ENCODE results near the gene GIMAP6. TPM values are rescaled to one million over a fixed set of nuclear protein-coding genes. Genes with fewer than 3 reads are reported as not detected.
A peak's percentile ranks its signal among the peaks of the same experiment; 100 is the strongest.
"Not testable (repeated sequence)": the region's sequence is repeated elsewhere in the genome, so short reads cannot be mapped to it uniquely, and the experiment has no call there.

The GIMAP6 gene
- total RNA-seq, 1 experiment from 2014 or later, result not detected

DNA sequence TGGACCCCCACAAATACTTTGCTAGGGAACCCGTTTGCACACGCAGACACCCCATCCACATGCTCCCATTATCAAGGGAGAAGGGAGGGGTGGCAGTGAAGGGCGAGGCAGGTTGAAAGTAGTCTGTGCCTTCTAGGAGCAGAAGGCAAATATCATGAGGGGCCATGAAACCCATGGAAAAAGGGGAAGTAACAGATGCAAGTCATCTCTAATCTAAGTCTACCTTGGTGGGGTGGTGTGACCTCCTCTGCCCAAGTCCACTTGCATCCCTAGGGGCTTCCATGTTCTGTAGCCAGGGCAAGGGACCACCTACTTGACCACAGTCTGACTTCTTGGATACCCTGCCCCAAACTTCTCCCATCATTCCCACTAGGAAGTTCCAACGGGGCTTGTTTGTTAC, 5.5 kb downstream of the GIMAP6 start:
- Mint-ChIP-seq H3K36me3 (ENCODE audit: insufficient read depth, unreplicated experiment) (no peaks in the 10 kb centered on the region), H3K4me3 (ENCODE audit: unreplicated experiment) (no peak overlapping the region), H3K27me3 (ENCODE audit: insufficient read depth, unreplicated experiment) (peaks cover 11% of the 10 kb centered on the region), H3K9me3 (ENCODE audit: unreplicated experiment) (no peaks in the 10 kb centered on the region), H3K4me1 (ENCODE audit: insufficient read depth, unreplicated experiment) (no peaks in the 10 kb centered on the region), H3K27ac (ENCODE audit: low read depth, unreplicated experiment) (no peak overlapping the region)
- BruUV-seq (replicated peaks), result no TSS peak
- no peak for TF ChIP-seq CTCF (IDR thresholded peaks at IDR 0.05; ENCODE audit: unreplicated experiment)
- CTCF ChIA-PET, result no interaction called here
- intact Hi-C loops (cut with micrococcal nuclease), result no loop called here
- no peak for DNase-seq (ENCODE audit: unreplicated experiment)
- POLR2A ChIA-PET, result no interaction called here

- Mint-ChIP-seq H3K9me3 (ENCODE audit: unreplicated experiment) (no peaks in the 10 kb centered on the region), H3K36me3 (ENCODE audit: insufficient read depth, unreplicated experiment) (no peaks in the 10 kb centered on the region), H3K4me1 (ENCODE audit: insufficient read depth, unreplicated experiment) (no peaks in the 10 kb centered on the region), H3K4me3 (ENCODE audit: unreplicated experiment) (no peak overlapping the region), H3K27me3 (ENCODE audit: insufficient read depth, unreplicated experiment) (peaks cover 11% of the 10 kb centered on the region), H3K27ac (ENCODE audit: low read depth, unreplicated experiment) (no peak overlapping the region)
- intact Hi-C loops (cut with micrococcal nuclease), result no loop called here
- ChIA-PET POLR2A (no interaction called here), CTCF (no interaction called here)
- no peak for DNase-seq (ENCODE audit: unreplicated experiment)
- no peak for TF ChIP-seq CTCF (IDR thresholded peaks at IDR 0.05; ENCODE audit: unreplicated experiment)
- BruUV-seq (replicated peaks), result no TSS peak
Measured at GRCh38 chr7:150621376-150621775, 10.8 kb downstream of the GIMAP6 start.

- Mint-ChIP-seq H3K36me3 (ENCODE audit: insufficient read depth, unreplicated experiment) (no peaks in the 10 kb centered on the region), H3K4me1 (ENCODE audit: insufficient read depth, unreplicated experiment) (no peaks in the 10 kb centered on the region), H3K9me3 (ENCODE audit: unreplicated experiment) (no peaks in the 10 kb centered on the region), H3K27ac (ENCODE audit: low read depth, unreplicated experiment) (no peak overlapping the region), H3K27me3 (ENCODE audit: insufficient read depth, unreplicated experiment) (peaks cover 11% of the 10 kb centered on the region), H3K4me3 (ENCODE audit: unreplicated experiment) (no peak overlapping the region)
- intact Hi-C loops (cut with micrococcal nuclease), result no loop called here
- ChIA-PET CTCF (no interaction called here), POLR2A (no interaction called here)
- no peak for TF ChIP-seq CTCF (IDR thresholded peaks at IDR 0.05; ENCODE audit: unreplicated experiment)
- BruUV-seq (replicated peaks), result no TSS peak
- no peak for DNase-seq (ENCODE audit: unreplicated experiment)
Measured at GRCh38 chr7:150620617-150621371, 11.4 kb downstream of the GIMAP6 start.

DNA sequence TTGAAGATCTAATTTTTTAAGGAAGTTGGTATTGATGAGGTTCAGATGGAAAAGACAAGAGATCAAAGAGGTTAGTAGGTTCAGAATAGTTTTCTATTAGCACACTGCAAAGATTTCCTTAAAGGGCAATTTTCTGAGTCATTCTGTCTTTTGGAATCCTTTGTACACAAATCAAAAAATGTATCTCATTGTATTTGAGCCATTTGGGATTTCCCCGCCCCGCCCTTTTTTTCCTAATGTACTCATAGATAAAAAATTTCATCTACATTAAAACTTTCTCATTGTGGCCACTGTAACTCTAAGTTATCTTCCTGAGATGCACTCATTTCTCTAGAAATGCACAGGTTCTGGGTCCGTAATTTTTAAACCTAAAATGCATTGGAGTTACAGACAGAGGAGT, 12.1 kb downstream of the GIMAP6 start:
- ChIA-PET CTCF (no interaction called here), POLR2A (no interaction called here)
- peak; percentile 30 for DNase-seq (ENCODE audit: unreplicated experiment)
- Mint-ChIP-seq H3K4me3 (ENCODE audit: unreplicated experiment) (no peak overlapping the region), H3K27me3 (ENCODE audit: insufficient read depth, unreplicated experiment) (peaks cover 5% of the 10 kb centered on the region), H3K4me1 (ENCODE audit: insufficient read depth, unreplicated experiment) (no peaks in the 10 kb centered on the region), H3K27ac (ENCODE audit: low read depth, unreplicated experiment) (no peak overlapping the region), H3K36me3 (ENCODE audit: insufficient read depth, unreplicated experiment) (no peaks in the 10 kb centered on the region), H3K9me3 (ENCODE audit: unreplicated experiment) (no peaks in the 10 kb centered on the region)
- intact Hi-C loops (cut with micrococcal nuclease), result no loop called here
- no TSS peak for BruUV-seq (replicated peaks)
- no peak for TF ChIP-seq CTCF (IDR thresholded peaks at IDR 0.05; ENCODE audit: unreplicated experiment)

DNA sequence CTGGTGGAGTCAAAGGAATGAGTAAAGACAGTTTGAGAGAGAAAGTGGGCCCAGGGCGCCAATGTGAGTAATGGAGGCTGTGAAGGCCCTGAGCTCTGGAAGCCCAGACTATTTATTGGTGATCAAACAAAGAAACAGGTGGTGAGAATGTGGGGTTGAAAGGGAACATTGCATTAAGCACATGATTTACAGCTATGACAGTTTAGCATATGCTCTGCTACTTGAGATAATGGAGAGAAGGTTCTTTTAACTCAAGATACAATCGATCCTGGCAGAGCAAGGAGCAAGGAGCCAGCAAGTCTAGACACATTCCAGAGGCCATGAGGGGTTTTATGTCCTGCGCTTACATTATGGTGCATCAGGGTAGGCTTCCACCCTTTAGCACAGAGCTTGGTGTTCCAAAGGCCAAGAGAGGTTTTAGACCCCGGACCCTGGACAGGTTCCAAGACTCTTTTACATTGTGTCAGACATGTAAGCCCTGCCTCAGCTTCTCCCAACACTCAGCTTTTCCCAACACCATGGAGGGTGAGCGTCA, 16.9 kb downstream of the GIMAP6 start:
- H3K36me3 Mint-ChIP-seq (ENCODE audit: insufficient read depth, unreplicated experiment); BruUV-seq (replicated peaks); CTCF ChIA-PET; H3K4me1 Mint-ChIP-seq (ENCODE audit: insufficient read depth, unreplicated experiment); POLR2A ChIA-PET; H3K9me3 Mint-ChIP-seq (ENCODE audit: unreplicated experiment); H3K27me3 Mint-ChIP-seq (ENCODE audit: insufficient read depth, unreplicated experiment); DNase-seq (ENCODE audit: unreplicated experiment); intact Hi-C loops (cut with micrococcal nuclease); H3K27ac Mint-ChIP-seq (ENCODE audit: low read depth, unreplicated experiment); H3K4me3 Mint-ChIP-seq (ENCODE audit: unreplicated experiment): not testable (repeated sequence)

- H3K4me3 Mint-ChIP-seq (ENCODE audit: unreplicated experiment); BruUV-seq (replicated peaks); H3K9me3 Mint-ChIP-seq (ENCODE audit: unreplicated experiment); POLR2A ChIA-PET; H3K27me3 Mint-ChIP-seq (ENCODE audit: insufficient read depth, unreplicated experiment); H3K36me3 Mint-ChIP-seq (ENCODE audit: insufficient read depth, unreplicated experiment); DNase-seq (ENCODE audit: unreplicated experiment); intact Hi-C loops (cut with micrococcal nuclease); H3K4me1 Mint-ChIP-seq (ENCODE audit: insufficient read depth, unreplicated experiment); H3K27ac Mint-ChIP-seq (ENCODE audit: low read depth, unreplicated experiment); CTCF ChIA-PET: not testable (repeated sequence)
Measured at GRCh38 chr7:150614426-150614825, 17.8 kb downstream of the GIMAP6 start.

All from MCF 10A (cell line).